Lung microvascular endothelial cell (primary cell): ENCODE measurements around the gene CDC42BPA. TPM values are rescaled to one million over a fixed set of nuclear protein-coding genes. Genes with fewer than 3 reads are reported as not detected.

Source experiments
- DNase-seq, 2 donors: peaks; one replicate each; pipeline versions ENCODE4 v3.0.0 to v3.0.0-alpha.2; 2010; ENCODE audit warnings: low read depth in 2 of 2
- total RNA-seq: library from RNA; depleted of rRNA; stranded (reverse); fragments of >200 nt; gene quantifications from 2 replicates; pipeline ENCODE4 v1.2.1, GENCODE V29; 2014

The CDC42BPA gene
- total RNA-seq, 1 donor from 2014 or later, result 79.2 TPM

- DNase-seq, result no peak
Observed at GRCh38 chr1:226949401-226949800, 368.9 kb downstream of the CDC42BPA start.

GRCh38 chr1:226948996-226949395 is 369.3 kb downstream of the CDC42BPA start:
- no peak for DNase-seq

DNA sequence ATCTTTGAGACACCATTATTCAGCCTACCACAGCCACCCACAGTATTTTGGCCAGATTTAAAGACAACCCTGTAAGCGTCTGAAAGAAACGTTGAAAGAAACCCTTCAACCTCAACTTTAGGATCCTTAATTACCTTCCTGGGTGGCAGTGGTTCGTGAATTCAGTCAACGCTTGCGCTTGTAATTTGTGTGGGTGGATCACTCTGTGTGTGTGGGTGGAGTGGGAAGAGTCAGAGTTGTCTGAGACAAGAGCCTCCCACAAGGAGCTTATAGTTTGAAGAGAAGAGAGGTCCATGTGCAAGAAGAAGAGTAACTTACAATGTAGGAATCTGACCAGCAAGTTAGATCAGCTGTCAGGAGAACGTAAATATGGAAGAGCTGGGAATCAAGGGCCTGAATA is 369.8 kb downstream of the CDC42BPA start:
- no peak for DNase-seq

- no peak for DNase-seq
Observed at GRCh38 chr1:226948051-226948450, 370.2 kb downstream of the CDC42BPA start.

DNA sequence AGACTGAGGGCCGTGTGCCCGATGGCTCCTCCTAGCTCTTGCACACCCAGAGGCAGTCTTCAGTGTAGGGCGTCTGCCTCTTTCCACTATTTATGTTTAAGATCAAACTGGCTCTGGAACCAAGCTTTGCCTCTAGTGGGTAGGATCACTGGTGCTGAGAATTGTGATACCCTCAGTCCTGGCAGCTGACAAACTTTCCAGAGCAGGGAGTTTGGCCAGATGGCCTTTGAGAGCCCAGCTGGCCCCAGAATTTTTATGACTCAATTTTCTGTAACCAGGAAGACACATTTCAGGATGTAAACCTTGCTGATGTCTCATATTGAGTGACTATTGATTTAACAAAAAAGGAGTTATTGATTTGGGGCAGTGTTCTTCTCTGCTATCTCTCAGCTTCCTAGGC is 371.5 kb downstream of the CDC42BPA start:
- peak in 1 of 2 donors; percentile 54 for DNase-seq

DNA sequence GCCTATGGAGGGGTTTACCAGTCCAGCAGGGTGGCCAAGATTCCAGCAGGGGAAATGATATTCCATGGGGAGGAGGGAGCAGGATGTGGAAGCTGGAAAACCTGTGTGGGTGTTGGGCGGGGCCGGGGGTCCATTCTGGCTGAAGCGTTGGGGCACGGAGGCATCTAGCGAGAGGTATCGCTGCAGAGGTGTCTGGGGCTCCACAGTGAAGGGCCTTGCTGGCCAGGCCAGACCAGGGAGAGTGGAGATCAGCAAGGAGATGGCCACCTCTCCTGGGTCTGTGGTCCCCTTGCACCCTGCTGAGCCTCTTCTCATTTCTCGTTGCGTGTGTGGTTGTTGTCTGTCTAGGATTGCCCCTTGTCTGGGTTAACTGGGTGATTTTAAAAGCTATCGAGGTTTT is 372.0 kb downstream of the CDC42BPA start:
- DNase-seq, result peak in 1 of 2 donors; percentile 31

- DNase-seq, result no peak
Observed at GRCh38 chr1:226945858-226946245, 372.4 kb downstream of the CDC42BPA start.

GRCh38 chr1:226945106-226945857 is 373.0 kb downstream of the CDC42BPA start:
- DNase-seq, result peak in 1 of 2 donors; percentile 49

GRCh38 chr1:226943927-226944326 is 374.4 kb downstream of the CDC42BPA start:
- no peak for DNase-seq

GRCh38 chr1:226943156-226943555 is 375.1 kb downstream of the CDC42BPA start:
- no peak for DNase-seq

DNA sequence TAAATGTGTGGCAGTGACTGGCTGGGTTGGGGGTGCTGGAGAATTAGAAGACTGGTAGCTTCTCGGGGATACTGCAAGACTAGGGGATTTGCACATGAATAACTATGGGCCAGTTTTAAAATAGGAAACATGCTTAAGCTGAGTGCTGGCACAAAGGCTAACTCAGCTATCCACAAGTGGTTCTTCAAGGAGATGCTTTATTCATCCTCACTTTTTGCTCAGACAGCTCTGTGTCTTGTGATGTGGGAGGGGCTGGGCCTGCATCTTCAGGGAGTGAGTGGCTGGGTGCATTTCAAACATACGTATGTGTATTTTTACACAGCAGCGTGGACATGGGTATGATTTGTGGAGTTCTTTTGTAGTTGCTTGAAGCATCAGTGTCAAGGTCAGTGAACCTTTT is 375.9 kb downstream of the CDC42BPA start:
- DNase-seq, result no peak

DNA sequence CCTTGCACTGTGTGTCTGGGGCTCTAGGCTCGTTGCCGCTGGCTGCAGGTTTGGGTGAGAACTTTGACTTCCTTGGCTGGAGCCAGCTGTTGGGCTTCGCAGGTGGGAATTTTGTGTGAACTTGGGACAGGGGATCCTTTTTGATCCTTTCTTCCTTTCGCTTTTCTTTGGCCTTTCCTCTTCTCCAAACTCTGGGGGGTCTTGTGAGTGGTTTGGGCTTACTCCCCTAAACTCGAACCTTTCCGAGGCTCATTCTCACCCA is 377.6 kb downstream of the CDC42BPA start:
- no peak for DNase-seq

DNA sequence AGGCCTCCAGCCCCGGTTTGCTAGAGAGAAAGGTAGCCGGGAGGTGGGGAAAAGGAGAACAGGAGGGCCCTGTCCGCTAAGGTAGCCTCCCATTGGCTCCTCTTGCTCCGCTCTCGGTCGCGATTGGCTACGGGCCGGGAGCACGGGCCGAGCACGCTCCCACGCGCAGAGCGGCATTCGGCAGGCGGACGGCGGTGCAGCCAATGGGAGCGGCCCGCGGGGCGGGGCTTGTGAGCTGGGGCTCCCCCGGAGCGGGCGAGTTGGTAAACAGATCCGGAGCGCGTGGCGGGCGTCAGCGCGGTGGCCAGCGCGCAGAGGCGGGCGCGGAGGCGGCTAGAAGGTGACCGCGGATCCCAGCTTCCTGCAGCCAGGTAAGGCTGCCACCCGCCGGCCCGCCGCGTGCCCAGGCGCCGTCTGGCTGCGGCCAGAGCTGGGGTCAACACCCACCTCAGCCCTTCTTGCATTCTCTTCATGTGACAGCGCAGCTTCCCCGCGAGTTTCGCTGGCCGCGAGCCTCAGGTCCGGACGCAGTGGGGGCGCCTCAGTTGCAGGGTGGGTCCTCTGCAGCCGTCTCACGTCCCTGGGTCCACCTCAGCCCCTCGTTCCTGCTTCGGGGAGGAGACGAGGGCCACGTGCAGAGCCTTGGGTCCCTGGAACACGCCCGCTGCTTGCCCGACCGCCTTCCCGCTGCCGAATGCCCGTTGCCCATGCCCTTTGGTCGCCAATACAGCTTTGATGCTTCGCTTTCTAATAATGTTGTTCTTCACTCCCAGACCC is 378.1 kb downstream of the CDC42BPA start, which contains the start of gene COQ8A:
Gene COQ8A (plus strand): TSS at position 266 of the 777 bp plus-strand sequence. CDS start 21,092 bp downstream, outside the sequence.
- peak; percentile 99 to 100 for DNase-seq

Other genes starting within 250 kb of the CDC42BPA start
- 5.9 and 12.1 TPM in 2 replicates for gene ZNF678, start 245.1 kb upstream of the CDC42BPA start, total RNA-seq